DMS153 treated with DMSO at 0.1 percent for 48 hours (cell line): ENCODE data around the gene C6orf52.
"Not testable (repeated sequence)": the region's sequence is repeated elsewhere in the genome, so short reads cannot be mapped to it uniquely, and the experiment has no call there.

Experiments used
- DNase-seq: peaks from one replicate; lab custom pipeline; 2025; ENCODE audit not compliant: unreplicated experiment; lab: John Stamatoyannopoulos, UW

C6orf52 gene

GRCh38 chr6:10694302-10695085, at the start of gene C6orf52, which contains the start of gene PAK1IP1:
Gene C6orf52 (minus strand): TSS chr6:10694616. CDS start chr6:10687550, 7,066 bp downstream.
Gene PAK1IP1 (plus strand): TSS chr6:10694972. CDS start chr6:10694986, 14 bp downstream.
- DNase-seq = peak; percentile 42

DNA sequence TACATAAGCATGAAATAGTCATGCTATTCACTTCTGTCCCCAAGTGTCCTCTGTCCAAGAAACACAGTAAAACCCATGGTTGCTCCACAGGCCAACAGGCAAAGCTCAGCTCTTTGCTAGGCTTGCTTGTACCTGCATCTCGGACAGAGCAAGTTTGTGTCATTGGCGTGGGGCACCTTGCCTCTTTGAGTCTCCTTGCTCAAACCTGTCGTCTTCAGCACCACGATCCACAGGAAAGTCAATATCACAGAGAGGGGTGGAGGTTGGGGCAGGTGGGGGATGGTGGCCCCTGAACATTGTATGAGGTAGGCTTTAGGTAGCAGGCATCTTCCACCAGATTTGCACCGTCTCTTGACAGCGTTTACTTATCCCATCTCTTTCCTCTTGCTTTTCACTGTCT, 49.1 kb upstream of the C6orf52 start:
- no peak for DNase-seq

DNA sequence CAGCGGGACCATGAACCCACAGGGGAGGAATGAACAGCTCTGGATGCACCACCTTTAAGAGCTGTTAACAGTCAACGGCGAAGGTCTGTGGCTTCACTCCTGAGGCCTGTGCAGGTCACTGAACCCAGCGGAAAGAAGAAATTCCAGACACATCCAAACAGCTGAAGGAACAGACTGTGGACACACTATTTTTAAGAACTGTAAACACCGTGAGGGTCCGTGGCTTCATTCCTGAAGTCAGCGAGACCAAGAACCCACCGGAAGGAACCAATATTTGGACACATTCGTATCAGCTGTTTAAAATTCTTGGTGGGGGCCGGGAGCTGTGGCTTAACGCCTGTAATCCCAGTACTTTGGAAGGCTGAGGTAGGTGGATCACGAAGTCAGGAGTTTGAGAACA, 47.8 kb upstream of the C6orf52 start:
- no peak for DNase-seq

DNA sequence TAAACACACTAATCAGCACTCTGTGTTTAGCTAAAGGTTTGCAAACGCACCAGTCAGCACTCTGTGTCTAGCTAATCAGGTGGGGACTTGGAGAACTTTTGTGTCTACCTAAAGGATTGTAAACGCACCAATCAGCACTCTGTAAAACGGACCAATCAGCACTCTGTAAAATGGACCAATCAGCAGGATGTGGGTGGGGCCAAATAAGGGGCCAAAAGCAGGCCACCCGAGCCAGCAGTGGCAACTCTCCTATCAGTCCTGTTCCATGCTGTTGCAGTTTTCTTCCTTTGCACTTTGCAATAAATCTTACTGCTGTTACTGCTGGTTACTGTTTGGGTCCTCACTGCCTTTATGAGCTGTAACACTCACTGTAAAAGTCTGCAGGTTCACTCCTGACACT, 47.2 kb upstream of the C6orf52 start:
- DNase-seq = not testable (repeated sequence)

DNA sequence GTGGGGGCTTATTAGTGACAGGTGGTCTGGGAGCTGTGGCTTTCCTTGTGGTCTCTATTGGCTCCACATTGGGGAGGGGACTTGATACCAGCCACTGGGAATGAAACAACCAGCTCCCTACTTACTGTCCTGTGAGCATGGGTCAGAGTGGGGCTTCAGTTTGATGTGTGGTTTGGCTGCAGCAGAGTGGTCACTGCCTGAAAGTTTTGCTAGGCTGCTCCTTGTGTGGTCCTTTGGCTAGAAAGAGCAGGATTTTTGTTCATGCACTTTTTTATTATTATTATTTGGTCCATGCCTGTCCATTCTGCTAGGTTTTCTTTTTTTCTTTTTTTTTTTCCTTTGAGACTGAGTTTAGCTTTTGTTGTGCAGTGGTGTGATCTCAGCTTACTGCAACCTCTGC, 45.6 kb upstream of the C6orf52 start:
- DNase-seq = no peak

DNA sequence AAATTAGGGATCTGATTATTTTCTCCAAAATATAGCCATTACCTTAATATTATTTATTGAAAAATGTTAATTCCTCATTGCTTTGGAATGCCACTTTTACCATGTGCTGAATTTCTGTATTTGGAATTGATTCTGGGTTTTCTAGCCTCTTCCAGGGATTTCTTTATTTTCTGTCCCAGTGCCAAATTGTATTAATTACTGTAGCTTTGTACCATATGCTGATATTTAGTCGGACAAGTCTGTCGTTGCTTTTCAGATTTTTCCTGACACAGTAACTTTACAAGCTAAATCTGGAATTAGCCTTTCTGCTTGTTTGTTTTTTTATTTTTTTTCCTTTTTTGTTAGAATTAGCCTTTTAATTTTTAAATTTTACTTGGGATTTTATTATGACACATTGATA, 42.3 kb upstream of the C6orf52 start:
- DNase-seq = no peak

- no peak for DNase-seq
Measured at GRCh38 chr6:10733863-10734262, 39.4 kb upstream of the C6orf52 start.

GRCh38 chr6:10733151-10733715, 38.8 kb upstream of the C6orf52 start:
- no peak for DNase-seq

DNA sequence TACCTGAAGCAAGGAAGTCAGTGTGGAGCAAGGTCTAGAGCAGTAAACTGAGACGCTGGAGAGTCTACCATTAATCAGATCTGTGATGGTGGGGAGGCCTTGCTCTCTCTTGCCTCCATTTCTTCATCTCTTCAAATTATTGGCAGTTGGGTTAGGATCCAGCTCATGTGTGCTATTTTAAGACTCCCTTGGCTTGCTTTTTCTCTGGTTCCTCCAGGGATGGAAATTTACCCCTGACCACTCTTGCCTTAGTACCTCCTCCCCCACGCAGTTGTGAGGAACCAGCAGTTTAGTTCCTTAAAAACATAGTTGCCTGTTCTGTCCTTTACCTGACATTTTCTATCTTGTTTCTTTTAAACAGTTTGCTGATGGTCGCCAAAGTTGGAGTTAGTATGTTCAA, 35.8 kb upstream of the C6orf52 start:
- DNase-seq = no peak

GRCh38 chr6:10725716-10726115, 31.3 kb upstream of the C6orf52 start:
- no peak for DNase-seq

- no peak for DNase-seq
Measured at GRCh38 chr6:10725044-10725443, 30.6 kb upstream of the C6orf52 start.

DNA sequence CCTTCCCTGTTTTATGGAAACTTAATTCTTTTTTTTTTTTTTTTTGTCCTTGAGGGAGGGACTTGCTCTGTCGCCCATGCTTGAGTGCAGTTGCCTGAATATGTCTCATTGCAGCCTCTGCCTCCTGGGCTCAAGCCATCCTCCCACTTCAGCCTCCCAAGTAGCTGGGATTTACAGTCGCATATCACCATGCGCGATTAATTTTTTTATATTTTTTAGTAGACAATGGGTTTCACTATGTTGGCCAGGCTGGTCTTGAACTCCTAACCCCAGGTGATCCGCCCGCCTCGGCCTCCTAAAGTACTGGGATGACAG, 29.1 kb upstream of the C6orf52 start:
- no peak for DNase-seq

DNA sequence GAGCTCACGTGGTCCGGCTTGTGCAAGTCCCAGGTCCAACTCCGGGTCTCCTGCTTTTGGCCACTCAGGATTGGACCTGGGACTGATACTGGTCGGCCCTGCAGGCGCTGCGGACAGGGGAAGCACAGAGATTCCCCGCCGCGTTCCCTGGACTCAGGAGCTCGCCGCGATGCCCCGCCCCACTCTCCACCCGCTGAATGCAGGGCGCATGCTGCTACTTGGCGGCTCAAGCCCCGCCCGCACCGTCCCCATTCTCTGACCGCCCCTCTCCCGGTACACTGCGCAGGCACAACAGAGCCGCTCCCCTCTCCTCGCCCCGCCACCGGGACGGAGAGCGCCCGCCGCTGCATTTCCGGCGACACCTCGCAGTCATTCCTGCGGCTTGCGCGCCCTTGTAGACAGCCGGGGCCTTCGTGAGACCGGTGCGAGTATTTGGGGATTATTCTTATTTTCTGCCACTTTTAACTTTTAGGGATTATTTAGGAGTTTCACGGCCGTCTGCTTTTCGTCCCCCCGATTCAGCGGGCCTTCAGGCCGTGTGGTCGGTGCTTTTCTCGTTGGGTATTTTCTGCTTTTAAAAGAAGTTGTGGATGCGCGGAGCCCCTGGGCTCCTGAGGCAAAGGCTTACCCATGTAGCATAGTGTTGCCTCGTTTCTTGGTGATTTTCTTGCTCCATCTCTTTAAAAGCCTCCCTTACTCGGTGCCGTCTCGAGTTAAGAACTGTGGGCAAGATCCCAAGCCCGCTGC, 28.6 kb upstream of the C6orf52 start, which contains the start of gene TMEM14C:
Gene TMEM14C (plus strand): TSS at position 251 of the 747 bp plus-strand sequence. CDS start 1,544 bp downstream, outside the sequence.
- peak; percentile 60 for DNase-seq

- no peak for DNase-seq
Measured at GRCh38 chr6:10722570-10722819, 28.1 kb upstream of the C6orf52 start.

DNA sequence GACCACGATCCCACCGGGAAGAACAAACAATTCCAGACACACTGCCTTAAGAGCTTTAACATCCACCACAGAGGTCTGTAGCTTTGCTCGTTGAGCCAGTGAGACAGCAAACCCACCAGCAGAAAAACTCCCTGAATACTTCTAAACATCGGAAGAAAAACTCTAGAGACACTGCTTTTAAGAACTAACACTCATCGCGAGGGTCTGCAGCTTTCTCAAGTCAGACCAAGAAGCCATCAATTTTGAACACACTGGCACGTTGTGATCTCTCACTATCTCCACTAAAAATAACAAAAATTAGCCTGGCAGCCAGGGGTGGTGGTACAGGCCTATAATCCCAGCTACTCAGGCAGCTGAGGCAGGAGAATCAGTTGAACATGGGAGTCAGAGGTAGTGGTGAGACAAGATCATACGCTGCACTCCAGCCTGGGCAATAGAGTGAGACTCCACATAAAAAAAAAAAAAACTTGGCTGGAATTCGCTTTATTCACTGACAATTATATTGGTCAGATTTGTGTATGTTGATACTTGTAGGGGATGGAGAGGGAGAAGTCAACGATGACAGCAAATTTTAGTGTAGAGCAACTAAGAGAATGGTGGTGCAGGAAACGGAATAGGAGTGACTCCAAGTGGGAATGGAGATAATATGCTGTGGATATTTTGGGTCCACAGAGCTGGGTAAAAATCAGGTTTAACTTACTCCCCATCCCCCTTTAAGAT, 27.6 kb upstream of the C6orf52 start:
- DNase-seq = no peak

DNA sequence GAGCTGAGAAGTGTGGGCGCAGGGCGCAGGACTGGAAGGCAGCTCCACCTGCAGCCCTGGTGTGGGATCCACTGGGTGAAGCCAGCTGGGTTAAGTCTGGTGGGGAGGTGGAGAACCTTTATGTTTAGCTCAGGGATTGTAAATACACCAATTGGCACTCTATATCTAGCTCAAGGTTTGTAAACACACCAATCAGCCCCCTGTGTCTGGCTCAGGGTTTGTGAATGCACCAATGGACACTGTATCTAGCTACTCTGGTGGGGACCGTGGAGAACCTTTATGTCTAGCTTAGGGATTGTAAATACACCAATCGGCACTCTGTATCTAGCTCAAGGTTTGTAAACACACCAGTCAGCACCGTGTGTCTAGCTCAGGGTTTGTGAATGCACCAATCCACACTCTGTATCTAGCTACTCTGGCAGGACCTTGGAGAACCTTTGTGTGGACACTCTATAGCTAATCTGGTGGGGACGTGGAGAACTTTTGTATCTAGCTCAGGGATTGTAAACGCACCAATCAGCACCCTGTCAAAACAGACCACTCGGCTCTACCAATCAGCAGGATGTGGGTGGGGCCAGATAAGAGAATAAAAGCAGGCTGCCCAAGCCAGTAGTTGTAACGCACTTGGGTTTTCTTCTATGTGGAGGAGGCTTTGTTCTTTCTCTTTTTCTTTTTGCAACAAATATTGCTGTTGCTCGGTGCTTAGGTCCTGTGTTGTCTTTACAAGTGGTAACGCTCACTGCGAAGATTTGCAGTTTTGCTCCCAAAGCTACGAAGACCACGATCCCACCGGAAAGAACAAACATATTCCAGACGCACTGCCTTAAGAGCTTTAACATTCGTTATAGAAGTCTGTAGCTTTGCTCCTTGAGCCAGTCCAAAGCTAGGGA, 26.8 kb upstream of the C6orf52 start:
- DNase-seq = not testable (repeated sequence)

GRCh38 chr6:10720265-10720959, 26.0 kb upstream of the C6orf52 start:
- no peak for DNase-seq

DNA sequence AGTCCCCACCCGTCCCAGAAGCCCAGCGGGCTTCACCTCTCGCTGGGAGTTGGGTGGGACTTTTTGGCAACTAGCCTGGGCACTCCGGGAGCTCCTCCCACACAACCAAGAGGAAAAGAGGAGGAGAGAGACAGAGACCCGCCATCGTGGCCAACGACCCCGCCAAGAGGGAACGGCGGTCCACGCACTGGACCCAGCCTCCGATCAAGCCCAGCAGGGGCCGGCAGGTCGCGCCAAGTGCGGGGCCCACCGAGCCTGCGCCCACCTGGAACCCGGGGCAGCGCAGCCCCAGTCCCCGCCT, 25.5 kb upstream of the C6orf52 start:
- DNase-seq = no peak

GRCh38 chr6:10719296-10719963, 25.0 kb upstream of the C6orf52 start:
- DNase-seq = no peak

GRCh38 chr6:10713962-10714361, 19.5 kb upstream of the C6orf52 start:
- no peak for DNase-seq
